Amniotic epithelial cell (primary cell): ENCODE data around the gene C1QL2.

Experiments used
- DNase-seq: peaks from one replicate; pipeline ENCODE4 v3.0.0-alpha.2; 2010; ENCODE audit warnings: low read depth

Gene C1QL2

DNA sequence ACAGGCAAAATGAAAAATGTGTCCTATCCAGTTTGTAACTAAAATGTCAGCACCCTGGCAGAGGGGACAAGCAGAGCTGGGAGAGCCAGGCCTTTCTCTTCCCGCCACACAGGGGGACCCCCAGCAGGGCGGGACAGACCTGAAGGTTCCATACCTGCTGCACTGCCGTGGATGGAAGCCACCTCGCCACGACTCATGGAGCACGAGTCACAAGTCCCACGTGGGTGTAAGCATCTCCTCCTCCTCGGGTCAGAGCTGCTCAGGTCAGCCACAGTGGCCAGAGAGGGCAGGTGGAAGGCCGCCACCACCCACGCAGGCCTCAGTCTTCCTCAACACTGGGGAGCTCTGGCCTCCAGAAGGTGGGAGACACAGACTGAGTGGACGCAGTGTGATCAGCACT is 21.0 kb downstream of the C1QL2 start:
- no peak for DNase-seq

DNA sequence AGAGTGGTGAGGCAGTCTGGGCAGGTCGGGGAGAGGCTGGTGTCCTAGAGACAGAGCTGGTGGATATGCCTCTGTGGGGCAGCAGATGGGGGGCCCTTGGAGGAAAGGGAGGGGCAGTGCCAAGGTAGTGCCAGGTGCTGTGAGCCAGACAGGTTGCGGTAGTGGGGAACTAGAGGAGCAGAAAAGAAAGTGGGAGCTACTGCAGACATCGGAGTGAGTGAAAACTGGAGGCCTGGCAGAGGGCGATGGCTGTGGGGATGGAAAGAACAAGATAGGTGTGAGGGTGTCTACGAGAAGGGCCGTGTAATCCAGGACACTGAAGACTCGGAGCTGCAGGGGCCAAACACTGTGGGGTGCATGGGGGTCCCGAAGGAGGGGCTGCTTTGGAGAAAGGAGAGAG is 21.7 kb downstream of the C1QL2 start:
- DNase-seq = no peak

DNA sequence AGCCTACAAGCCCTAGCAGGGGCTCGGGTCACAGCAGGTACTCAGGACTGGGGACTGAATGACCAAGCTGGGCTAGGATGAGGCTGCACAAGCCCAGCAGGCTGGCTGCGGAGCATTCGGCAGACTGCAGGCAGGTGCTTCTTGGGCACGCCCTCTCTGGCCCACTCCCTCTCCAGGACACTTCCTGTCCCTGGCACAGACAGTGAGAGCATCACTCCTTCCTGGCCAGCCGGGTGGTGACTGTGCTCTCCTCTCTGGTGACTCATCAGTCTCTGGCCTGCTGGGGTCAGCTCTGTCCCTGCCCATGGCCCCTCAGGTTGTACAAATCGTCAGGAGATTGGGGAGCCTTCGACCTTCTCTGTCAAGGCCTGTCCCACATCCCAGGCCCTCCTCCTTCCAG is 22.5 kb downstream of the C1QL2 start:
- no peak for DNase-seq

DNA sequence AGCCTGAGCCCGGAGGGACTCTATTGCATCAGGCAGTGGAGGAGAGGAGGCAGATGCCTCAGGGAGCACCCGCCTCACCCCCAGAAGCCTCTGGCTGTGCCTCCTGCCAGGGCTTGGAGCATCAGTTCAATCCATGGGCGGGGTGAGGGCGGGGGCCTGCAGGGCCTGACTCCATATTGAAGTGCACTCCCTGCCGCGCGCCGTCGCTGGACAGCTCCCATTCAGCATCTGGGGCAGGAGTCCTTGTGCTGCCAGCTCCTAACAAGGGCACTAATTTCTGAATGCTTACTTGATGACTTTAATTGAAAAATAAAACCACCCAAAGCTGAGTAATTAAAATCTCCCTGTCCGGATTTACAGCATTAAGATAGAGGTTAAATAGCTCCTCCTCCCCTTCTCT is 23.8 kb downstream of the C1QL2 start:
- DNase-seq = no peak

DNA sequence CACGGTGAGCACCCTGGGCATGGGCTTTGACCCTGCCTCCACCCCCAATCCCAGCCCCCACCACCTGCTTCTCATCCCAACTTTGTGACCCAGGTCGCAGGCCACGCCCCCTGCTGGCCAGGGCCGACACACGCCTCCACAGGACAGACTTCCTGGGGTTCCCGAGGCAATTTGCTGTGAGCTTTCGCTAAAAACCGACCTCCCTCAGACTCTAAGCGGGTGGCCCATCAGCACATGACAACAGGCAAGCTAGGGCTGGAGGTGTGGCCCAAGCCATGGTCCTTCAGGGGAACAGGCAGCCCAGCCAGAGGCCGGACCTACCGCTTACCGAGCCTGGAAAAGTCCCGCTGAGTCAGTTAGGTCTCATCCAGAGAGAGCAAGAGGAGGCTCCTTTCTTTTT is 31.9 kb downstream of the C1QL2 start:
- DNase-seq = no peak

DNA sequence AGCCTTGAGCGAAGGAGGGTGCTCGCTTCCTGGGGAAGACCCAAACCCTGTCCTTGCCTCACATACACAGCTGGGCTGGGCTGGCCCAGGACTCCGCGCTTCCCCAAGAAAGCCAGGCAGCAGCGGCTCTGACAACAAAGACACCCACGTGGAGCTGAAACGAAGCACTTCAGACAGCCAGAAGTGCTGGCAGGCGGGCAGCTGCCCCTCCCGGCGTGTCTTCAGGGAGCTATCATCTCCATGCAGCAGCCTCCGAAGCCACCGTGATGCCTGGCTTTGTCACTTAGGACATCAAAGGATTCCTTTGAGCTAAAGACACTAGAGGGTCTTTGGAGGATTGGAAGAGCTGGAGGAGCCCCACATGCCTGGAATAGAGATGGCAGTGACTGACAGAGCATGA is 35.2 kb downstream of the C1QL2 start:
- no peak for DNase-seq

DNA sequence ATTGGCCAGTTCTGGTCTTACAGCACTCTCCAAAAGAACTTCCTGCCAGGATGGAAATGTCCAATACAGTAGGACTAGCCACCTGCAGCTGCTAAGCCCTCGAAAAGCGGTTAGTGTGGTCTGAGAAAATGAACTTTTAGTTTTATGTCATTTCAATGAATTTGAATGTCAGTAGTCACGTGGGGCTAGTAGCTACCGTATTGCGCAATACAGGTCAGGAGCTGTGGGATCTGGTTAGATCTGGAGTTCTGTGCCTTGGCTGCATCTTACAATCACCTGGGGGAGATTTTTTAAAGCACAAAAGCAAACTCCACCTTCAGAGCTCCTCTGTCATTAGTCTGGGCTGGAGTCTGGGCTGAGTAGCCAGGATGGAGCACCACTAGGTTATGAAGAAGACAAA is 35.9 kb downstream of the C1QL2 start:
- DNase-seq = no peak

DNA sequence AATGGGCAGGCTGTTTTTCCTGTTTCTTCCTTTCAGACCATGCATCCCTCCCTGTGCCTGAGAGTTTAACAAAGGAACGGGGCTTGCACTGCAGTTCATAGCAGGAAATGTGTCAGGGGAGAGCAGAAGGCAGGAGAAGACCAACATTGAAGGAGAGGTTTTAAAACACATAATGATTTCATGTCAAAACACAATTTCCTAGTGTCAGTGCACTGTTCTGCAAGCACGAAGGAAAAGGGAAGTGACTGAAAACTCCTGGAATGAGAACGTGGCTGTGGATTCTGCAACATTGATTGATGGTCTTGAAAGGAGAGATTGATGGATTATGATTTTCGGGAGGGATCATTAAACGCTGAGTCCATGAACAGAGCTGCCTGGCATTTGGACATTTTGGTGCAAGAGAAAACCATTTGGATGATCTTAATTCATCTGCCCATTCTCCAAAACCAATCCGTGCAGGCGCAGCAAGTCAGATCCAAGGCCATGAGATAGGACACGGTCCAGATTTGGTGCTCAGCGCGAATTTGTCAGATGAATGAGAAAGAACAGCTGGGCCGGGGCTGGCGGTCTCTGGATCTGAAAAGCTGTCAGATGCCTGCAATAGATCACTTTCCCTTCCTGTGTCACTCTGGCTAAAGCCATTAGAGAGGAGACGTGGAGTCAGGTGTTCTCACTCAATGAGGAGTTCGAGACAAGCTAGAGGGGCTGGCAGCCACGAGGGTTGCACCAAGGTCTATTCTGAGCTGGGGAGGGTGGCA is 38.4 kb downstream of the C1QL2 start:
- no peak for DNase-seq

DNA sequence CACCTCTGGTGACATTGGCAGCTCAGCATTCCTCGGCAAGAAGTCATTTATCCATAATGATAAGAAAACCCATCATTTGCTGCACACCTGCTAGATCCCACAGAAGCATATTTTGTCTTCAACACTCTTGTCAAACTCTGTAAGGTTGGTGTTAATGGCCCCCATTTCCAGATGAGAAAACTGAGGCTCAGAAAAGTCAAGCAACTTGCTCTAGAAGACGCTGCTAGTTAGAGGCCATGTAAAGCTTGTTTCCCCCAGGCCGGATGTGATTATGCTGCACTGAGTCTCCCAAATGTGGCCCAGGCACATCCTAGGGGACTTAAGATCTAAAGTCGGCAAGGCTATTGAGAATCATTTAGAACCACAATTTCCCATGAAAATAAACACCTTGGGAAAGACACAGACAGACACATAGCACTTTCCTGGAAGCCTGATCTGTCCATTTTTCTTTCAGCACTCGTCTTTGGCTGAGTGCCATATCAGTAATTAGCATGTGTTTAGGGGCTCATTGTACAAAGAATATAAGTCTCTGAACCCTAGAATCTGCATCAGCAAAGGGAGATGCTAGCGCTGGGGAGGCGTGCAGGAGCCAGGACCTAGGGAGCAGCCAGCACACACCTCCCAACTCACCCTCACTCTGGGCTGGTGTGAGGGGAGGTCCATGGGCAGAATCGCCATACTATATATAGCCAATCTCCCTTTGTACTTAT is 39.3 kb downstream of the C1QL2 start:
- DNase-seq = no peak

DNA sequence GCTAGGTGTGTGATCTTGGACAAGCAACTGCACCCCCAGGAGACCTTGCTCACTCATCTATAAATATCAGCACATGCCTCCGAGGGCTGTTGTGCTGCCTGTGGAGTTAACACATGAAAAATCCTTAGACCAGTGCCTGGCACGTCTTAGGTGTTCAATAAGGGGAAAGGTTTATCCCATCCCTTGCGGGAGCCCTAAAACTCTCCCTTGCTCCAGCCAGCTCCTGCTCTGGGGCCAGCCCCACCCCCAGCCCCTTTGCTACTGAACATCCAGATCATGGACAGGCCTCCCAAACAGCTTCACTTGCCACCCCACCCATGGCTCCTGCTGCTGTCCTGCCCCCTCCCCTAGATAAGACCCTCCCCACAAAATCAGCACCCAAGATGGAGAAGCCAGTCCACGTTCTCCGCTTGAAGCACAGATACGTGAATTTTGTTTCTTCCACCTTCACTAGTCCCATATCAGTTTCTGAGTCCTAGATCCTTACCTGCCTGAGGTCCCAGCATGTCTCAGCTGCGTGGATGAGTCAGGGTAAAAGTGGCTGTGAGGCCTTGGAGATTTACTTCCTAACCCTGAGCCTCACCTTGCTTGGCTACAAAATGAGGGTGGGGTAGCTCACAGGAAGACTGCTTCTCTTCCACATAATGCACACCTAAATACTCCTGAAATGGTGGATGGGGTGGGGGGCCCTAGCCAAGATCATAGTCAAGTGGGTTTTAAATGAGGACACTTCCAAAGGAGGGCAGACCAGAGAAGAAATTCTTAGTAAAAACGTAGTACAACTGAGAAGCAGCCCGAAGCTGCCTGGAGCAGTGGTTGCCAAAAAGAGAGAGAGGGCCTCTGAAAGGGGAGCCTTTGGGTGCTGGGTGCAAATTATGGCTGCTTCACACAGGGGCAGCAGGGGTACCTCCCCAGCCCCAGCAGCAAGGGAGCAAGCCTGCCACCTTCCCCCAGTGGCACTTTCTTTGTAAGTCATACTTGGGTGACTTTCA is 40.4 kb downstream of the C1QL2 start:
- no peak for DNase-seq

DNA sequence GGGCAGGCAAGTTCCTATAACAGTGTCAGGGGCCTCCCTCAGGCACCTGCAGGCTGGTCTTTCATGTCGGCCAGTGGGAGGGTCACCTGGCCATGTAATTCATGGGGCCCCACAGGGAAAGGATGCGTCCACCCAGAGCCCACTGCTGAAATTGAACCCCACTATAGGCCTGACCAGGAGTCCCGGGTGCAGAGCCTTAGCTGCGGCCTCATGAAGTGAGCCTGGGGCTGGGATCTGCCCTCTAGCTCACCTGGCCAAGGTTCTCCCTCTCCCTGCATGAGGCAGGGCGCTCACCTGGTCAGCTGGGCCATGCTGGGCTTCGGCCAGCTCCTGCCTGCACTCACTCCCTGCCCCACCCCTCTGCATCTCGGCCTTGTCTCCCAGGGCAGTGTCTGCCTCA is 41.1 kb downstream of the C1QL2 start:
- no peak for DNase-seq

DNA sequence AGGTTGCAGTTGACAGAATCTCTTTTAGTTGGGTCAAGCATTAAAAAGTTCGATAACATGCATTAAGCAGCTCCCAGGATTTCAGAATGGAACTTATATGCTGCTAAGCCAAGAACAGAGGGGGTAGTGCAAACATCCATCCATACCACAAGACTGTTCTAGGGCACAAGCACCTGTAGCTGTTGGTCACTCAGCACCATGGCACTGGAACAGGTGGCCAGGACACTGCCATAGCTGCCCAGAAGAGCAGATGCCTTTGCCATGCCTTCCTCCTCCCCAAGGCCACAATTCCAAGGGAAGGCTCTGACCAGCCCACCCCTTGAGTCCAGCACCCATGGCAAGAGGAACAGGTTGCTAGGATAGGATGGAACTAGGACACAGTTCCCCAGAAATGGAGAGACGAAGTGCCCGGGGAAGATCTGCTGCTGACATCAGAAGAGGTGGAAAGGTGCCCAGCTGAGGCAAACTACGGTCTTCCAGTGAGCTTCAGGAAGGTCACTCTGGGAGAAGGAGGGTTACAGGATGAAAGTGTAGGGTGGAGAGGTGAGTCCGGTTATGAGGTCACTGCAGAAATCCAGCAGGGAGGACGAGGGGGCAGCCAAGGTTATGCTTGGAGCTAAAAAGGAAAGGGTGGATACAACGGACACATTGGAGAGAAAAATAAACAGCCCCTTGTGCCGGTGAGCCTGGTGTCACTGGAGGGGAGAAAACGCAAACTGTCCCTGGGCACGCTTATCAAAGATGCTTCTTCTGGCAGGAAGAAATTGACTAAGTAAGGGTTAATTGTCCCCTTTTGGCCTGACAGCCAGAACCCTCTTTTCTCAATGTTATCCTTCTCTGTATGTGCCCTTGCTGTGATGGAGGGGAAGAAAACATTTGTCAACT is 41.9 kb downstream of the C1QL2 start:
- no peak for DNase-seq

DNA sequence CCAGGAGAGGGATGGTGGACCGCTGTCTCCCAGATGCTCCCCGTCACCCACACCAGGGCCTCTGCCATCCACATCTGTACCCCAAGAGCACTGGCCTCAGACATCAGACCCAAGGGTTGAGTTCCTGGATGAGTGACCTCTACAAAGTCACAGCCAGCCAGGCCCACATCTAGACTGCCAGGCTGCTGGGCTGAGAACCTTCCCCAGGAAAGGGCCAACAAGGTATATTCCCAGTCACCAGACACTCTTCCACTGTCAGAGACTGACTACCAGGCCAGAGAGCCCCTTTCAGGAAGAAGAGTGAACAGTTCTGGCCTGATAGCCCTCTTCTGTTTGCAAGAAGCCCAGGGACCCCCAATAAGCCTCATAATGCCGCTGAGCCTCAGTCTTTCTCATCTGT is 44.3 kb downstream of the C1QL2 start:
- DNase-seq = no peak

DNA sequence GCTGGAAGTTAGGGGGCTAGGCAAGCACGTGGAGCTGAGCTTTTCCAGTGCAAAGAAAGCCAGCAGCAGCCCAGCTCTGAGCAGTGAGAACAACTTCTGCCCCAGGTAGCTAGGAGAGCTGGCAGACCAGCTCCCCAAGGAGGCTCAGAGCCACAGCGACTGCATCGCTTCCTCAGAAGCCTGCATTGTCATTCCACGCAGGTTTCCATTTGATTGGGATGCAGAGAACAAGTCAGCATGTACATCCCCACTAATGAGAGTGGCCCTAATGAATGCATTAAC is 45.1 kb downstream of the C1QL2 start:
- no peak for DNase-seq

DNA sequence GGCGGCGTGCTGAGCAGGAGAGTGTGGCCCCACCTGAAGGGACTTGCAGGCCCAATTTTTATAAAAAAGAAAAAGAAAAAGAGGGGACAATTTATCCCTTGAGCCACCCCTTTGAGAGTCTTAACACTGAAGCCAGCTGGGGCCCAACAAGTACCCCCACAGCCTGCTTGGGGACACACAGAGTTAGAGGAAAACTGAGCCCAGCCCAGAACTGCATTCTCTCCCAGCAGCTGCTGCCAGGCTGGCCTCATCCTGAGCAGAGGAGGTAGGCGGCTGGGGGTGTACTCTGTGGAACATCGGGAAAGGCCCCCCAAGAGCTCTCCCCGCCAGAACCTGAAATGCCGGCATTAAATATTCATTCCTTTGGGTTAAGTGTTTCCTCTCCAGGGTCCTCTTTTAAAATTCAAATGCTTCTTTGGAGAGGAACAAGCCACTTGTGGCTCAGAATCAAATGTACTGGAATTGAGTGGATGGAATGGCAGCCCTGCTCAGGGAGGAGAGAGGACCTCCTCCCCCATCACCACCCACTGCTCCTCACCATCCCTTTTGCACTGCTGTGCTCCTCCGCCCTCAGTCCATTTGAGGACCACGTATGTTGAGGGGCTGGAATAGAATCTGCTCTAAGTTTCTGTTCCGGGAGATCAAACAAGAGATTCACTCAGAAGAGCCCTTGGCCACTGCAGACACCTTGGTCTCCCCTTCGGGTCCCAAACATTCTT is 45.6 kb downstream of the C1QL2 start:
- DNase-seq = no peak

DNA sequence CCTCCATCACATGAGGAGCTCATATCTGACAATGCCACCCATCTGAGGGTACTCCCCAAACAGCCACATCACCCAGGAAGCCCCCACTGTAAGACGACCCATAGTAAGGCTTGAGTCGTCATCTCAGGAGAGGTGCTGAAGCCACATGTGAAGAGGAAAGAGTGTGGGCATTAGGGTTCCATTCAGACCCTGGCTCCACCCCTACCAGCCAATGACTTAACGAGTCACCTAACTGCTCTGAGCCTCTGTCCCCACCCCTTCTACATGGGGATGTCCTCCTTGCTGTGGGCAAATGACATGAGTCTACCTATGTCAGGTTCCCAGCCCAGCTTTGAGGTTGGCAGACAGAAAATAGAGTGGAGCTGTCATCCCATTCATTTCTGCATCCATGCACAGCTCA is 46.3 kb downstream of the C1QL2 start:
- DNase-seq = no peak

DNA sequence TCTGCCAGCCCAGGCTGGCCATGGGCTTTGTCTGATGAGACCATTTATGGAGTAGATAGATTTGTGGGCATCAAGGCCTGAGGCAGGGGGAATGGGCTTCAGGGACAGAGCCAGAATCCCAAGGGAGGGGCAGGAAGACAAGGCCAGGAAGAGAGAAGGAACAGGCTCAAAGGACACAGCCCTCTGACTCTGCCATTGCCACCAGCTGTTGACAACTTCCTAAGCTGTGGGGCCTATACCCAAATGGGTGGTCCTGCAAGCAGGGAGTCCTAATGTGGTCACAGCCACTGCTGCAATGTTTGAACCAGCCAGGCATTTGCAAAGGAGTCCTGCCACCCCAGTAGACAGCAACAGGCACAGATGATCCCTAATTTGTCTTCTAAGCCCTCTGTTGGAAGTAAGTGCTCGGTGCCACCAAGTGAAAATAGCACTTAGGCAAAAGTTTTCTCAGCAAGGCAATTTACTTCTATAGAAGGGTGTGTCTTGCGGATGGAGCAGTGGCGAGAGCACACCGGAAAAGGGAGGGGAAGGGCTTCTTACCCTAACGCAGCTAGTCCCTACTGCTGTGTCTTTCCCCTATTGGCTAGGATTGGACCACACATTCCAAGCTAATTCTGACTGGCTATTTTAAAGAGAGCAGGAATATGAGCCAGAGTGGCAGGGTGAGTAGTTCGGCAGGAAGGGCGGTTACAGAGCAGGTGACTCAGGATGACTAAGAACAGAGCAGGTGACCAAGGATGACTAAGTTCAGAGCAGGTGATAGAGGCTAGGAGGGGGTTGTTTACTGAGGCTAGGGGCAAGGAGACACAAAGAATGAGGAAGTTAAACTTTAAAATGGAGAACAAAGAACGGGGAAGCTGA is 47.2 kb downstream of the C1QL2 start:
- DNase-seq = no peak

DNA sequence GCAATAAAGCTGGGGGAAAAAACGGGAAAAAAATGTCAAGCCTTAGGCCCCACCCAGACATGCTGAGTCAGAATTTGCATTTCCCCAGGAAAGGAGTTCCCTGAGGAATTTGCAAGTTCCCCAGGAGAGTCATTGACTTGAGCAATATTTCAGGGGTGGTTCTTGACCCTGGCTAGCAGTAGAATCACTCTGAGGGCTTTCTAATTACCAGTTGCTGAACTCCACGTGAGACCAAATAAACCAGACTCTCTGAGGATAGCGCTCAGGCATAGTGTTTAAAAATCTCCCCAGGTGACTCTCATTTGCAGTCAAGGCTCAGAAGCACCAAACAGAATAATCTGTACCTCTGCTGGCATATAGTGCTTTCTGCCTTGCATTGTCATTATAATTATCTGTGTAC is 48.7 kb downstream of the C1QL2 start:
- no peak for DNase-seq

DNA sequence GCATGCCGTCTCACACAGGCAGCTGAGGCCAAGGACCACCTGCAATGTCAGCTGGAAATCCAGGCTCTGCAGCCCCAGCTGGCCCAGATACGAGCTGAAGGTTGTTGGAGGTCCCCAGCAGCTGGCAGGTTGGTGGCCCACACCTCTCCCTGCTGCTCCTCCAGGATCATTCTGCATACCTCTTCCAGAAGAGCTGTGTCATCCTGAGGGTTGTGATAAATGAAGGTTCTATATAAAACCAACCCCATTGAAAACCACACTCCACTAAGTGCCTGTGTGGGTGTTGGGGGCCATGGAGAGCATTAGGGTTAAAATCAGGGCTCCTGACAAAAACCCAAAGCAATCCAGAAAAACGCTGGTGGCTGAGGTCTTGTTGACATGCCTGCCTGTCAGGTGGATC is 50.4 kb downstream of the C1QL2 start:
- no peak for DNase-seq

DNA sequence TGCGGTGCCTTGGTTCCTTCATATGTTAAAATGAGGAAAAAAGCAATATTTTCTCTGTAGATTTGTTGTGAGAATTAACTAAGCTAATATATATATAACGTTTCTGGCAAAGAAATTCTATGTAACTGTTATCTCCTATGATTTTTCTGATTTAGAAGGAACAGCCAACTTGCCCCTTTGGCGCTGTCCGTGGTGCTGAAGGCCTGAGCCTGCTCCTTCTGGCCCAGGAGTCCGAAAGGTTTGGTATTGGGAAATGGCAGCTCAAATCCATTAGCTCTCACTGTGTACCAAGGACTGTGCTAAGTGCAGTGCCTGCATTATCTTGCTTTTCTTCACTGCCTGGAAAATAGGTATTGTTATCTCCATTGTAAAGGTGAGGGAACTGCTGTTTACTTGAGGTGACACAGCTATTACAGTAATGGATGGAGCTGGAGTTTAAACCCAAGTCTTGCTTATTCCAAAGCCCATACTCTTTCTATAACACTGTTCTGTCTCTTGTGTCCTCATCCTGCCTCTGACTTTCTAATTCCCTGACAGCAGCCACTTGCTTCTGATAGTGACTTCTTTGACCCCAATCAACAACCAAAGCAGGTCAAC is 52.2 kb downstream of the C1QL2 start:
- peak; percentile 16 for DNase-seq
